GM21619 (cell line): ENCODE results near the gene MIAT.
"Not testable (repeated sequence)": the region's sequence is repeated elsewhere in the genome, so short reads cannot be mapped to it uniquely, and the experiment has no call there.

Experiments used
- ATAC-seq: cut with Tn5 transposase; IDR thresholded peaks from one replicate; pipeline ENCODE4 v1.9.1; 2021; ENCODE audit not compliant: unreplicated experiment

The MIAT gene

GRCh38 chr22:26656891-26657851 is at the start of gene MIAT:
Gene MIAT, plus strand, starts transcription at chr22:26657588.
- peak; percentile 50 for ATAC-seq

- ATAC-seq, result no peak
Measured at GRCh38 chr22:26608129-26608528, 49.3 kb upstream of the MIAT start.

- ATAC-seq, result no peak
Measured at GRCh38 chr22:26609287-26609686, 48.1 kb upstream of the MIAT start.

- peak; percentile 84 for ATAC-seq
Measured at GRCh38 chr22:26610072-26610958, 47.1 kb upstream of the MIAT start.

- ATAC-seq, result no peak
Measured at GRCh38 chr22:26610996-26611395, 46.4 kb upstream of the MIAT start.

- ATAC-seq, result no peak
Measured at GRCh38 chr22:26612652-26613051, 44.7 kb upstream of the MIAT start.

- ATAC-seq, result not testable (repeated sequence)
Measured at GRCh38 chr22:26613753-26614152, 43.6 kb upstream of the MIAT start.

GRCh38 chr22:26614322-26614721 is 43.1 kb upstream of the MIAT start:
- ATAC-seq, result no peak

- ATAC-seq, result no peak
Measured at GRCh38 chr22:26615149-26615548, 42.2 kb upstream of the MIAT start.

GRCh38 chr22:26615830-26616435 is 41.5 kb upstream of the MIAT start:
- no peak for ATAC-seq

GRCh38 chr22:26616650-26617049 is 40.7 kb upstream of the MIAT start:
- ATAC-seq, result no peak

GRCh38 chr22:26617271-26618199 is 39.9 kb upstream of the MIAT start, which contains the start of gene CRYBB1:
Gene CRYBB1, minus strand, starts transcription at chr22:26618027. Its CDS starts 1,708 bp downstream, at chr22:26616319.
- ATAC-seq, result no peak

- ATAC-seq, result no peak
Measured at GRCh38 chr22:26618455-26618854, 38.9 kb upstream of the MIAT start.

- no peak for ATAC-seq
Measured at GRCh38 chr22:26619510-26619909, 37.9 kb upstream of the MIAT start.

GRCh38 chr22:26620197-26620596 is 37.2 kb upstream of the MIAT start:
- ATAC-seq, result no peak

GRCh38 chr22:26621663-26622062 is 35.7 kb upstream of the MIAT start, which contains the start of gene CRYBA4:
Gene CRYBA4, plus strand, starts transcription at chr22:26621963. Its CDS starts 634 bp downstream, at chr22:26622597.
- ATAC-seq, result no peak

- no peak for ATAC-seq
Measured at GRCh38 chr22:26623984-26624383, 33.4 kb upstream of the MIAT start.

- ATAC-seq, result no peak
Measured at GRCh38 chr22:26624803-26625202, 32.6 kb upstream of the MIAT start.

- no peak for ATAC-seq
Measured at GRCh38 chr22:26629988-26630761, 27.2 kb upstream of the MIAT start.
